Left ventricle myocardium inferior (tissue), 1 donor: ENCODE data around the gene TNFSF13. TPM values are rescaled to one million over a fixed set of nuclear protein-coding genes. Genes with fewer than 3 reads are reported as not detected.

Source experiments
- DNase-seq: peaks from one replicate; pipeline ENCODE4 v3.0.0-alpha.2; 2020
- H3K27ac ChIP-seq: fragments of 200-600 bp; replicated peaks from 2 replicates; pipeline ENCODE4 v1.8.0; 2021
- H3K27me3 ChIP-seq: fragments of 200-600 bp; 2 replicates; pipeline ENCODE4 v1.8.0; 2021; ENCODE audit warnings: low read depth
- H3K36me3 ChIP-seq: fragments of 200-600 bp; 2 replicates; pipeline ENCODE4 v1.8.0; 2021
- H3K4me1 ChIP-seq: fragments of 200-600 bp; 2 replicates; pipeline ENCODE4 v1.8.0; 2021
- H3K4me3 ChIP-seq: fragments of 200-600 bp; 2 replicates; pipeline ENCODE4 v1.8.0; 2021; ENCODE audit warnings: mild to moderate bottlenecking, moderate library complexity
- H3K9me3 ChIP-seq: fragments of 200-600 bp; replicated peaks from 2 replicates; pipeline ENCODE4 v1.8.0; 2021
- CTCF ChIP-seq: fragments of 200-600 bp; IDR thresholded peaks from 2 replicates; pipeline ENCODE4 v1.8.0; 2021; ENCODE audit warnings: antibody characterized with exemption, mild to moderate bottlenecking, borderline replicate concordance
- intact Hi-C: fragments of 100-400 bp; cut with micrococcal nuclease; formaldehyde crosslinking; loops from one replicate; pipeline ENCODE4 v1.11.0; 2022
- total RNA-seq: library from RNA; stranded (reverse); fragmentation: NEBNext Ultra II Directional; extraction: Animal tissue kit (Norgen Biotek cat#: 25700); gene quantifications from one replicate; pipeline ENCODE4 v1.2.1, GENCODE V29; 2021
- donor health status: DM: no; HTN: yes; CAD: no; lungs with severe emphysema.

The TNFSF13 gene
- total RNA-seq, 1 donor from 2014 or later: 6.3 TPM

DNA sequence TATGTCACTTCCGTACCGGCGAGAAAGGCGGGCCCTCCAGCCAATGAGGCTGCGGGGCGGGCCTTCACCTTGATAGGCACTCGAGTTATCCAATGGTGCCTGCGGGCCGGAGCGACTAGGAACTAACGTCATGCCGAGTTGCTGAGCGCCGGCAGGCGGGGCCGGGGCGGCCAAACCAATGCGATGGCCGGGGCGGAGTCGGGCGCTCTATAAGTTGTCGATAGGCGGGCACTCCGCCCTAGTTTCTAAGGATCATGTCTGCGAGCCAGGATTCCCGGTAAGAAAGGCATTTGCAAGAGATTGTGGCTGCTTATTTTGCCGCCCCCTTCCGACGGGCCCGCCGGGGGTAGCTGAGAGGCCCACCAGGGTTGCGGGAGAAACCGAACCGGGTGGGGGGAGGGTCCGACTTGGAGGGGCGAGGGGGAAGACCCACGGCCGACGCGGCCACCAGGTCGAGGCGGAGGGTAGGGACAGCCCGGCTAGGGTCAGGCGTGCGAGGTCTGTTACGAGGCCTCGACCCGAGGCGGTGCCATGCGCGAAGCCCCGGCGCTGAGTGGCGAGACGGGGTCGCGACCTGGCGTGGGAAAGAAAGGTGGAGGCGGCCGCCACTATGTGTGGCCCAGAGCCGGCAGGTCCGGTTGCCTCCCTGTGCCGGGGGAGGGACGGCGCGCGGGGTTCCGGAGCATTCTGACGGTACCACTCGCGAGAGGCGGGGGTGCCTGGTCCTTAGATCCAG, 14.2 kb downstream of the TNFSF13 start:
- DNase-seq: peak; percentile 99
- Histone ChIP-seq H3K27ac (peak overlapping the region; percentile 98), H3K27me3 (no peaks in the 10 kb centered on the region), H3K9me3 (no peaks in the 10 kb centered on the region), H3K4me1 (peaks cover 56% of the 10 kb centered on the region), H3K36me3 (peaks cover 71% of the 10 kb centered on the region), H3K4me3 (peak overlapping the region; percentile 95)
- intact Hi-C loops: no loop called here
- TF ChIP-seq CTCF: peak; percentile 9

- Histone ChIP-seq H3K4me1 (peaks cover 60% of the 10 kb centered on the region), H3K27ac (peak overlapping the region; percentile 98), H3K36me3 (peaks cover 75% of the 10 kb centered on the region), H3K9me3 (no peaks in the 10 kb centered on the region), H3K4me3 (peak overlapping the region; percentile 95), H3K27me3 (no peaks in the 10 kb centered on the region)
- DNase-seq: peak; percentile 90
- TF ChIP-seq CTCF: no peak
- intact Hi-C loops: no loop called here
These were observed 15.0 kb downstream of the TNFSF13 start for GRCh38 chr17:7573324-7574080.

DNA sequence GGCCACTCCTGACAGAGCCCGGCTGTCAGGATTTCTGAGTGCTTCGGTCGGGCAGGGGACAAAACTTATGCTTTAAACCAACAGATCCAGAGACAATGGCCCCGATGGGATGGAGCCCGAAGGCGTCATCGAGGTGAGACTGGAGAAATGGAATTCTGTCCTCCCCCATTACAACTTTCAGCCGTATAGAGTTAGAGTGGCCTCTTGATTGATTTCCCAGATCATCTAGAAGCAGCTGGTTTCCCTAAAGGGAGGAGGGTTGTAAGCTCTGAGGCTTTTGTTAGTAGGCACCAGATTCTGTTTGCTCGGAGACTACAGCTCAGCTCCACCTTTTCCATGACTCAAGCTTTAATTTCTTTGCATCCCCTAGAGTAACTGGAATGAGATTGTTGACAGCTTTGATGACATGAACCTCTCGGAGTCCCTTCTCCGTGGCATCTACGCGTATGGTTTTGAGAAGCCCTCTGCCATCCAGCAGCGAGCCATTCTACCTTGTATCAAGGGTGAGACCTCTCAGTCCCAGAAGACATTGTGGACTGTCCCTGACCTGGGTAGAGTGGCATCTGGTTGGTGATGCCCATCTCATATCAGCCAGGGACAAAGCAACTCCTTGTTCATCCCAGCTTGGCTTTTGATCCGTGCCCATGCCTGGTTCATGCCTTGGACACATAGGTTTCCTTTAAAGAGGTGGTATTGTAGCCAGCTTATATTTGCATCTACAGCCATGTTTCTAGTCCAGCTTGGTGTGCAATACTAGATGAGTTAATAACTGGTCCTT, 15.8 kb downstream of the TNFSF13 start:
- Histone ChIP-seq H3K4me1 (peaks cover 69% of the 10 kb centered on the region), H3K4me3 (peak overlapping the region; percentile 95), H3K27ac (peak overlapping the region; percentile 98), H3K9me3 (no peaks in the 10 kb centered on the region), H3K27me3 (no peaks in the 10 kb centered on the region), H3K36me3 (peaks cover 74% of the 10 kb centered on the region)
- TF ChIP-seq CTCF: no peak
- intact Hi-C loops: no loop called here
- DNase-seq: no peak

DNA sequence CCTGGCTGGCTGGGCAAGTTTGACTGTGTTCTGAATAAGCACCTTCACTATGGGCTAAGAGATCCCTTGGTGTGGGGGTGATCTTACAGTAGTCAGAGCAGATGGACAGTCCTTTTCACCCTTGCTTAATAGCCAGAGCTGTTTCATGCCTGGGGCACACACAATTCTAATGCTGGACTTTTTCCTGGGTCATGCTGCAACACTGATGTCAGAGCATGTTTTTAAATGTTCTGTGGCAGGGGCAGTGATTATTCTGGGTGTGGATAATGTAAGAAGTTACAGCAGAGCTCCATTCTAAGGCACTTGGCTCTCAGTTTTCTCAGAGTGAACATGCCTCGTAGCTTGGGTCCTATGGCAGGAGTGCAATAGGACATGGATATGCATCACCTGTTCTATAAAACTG, 16.9 kb downstream of the TNFSF13 start:
- H3K9me3 ChIP-seq: no peaks in the 10 kb centered on the region
- H3K4me3 ChIP-seq: peak overlapping the region; percentile 95
- no peaks in the 10 kb centered on the region for H3K27me3 ChIP-seq
- no peak for DNase-seq
- H3K4me1 ChIP-seq: peaks cover 80% of the 10 kb centered on the region
- H3K27ac ChIP-seq: peak overlapping the region; percentile 19
- peaks cover 64% of the 10 kb centered on the region for H3K36me3 ChIP-seq
- intact Hi-C loops: no loop called here
- TF ChIP-seq CTCF: no peak

- no peak for DNase-seq
- peaks cover 59% of the 10 kb centered on the region for H3K36me3 ChIP-seq
- no peaks in the 10 kb centered on the region for H3K27me3 ChIP-seq
- H3K9me3 ChIP-seq: no peaks in the 10 kb centered on the region
- no peak for TF ChIP-seq CTCF
- peaks cover 85% of the 10 kb centered on the region for H3K4me1 ChIP-seq
- H3K27ac ChIP-seq: no peak overlapping the region
- intact Hi-C loops: no loop called here
- H3K4me3 ChIP-seq: no peak overlapping the region
These were observed 17.4 kb downstream of the TNFSF13 start for GRCh38 chr17:7575959-7576358.
